GM23338 (cell line): ENCODE data around the gene PIRT. TPM values are rescaled to one million over a fixed set of nuclear protein-coding genes. Genes with fewer than 3 reads are reported as not detected.

Source experiments
- CTCF ChIP-seq, 2 experiments: fragments of 200-600 bp in 1 of 2; sonication (generic) in 1 of 2; conservative IDR thresholded peaks; 2 replicates each; pipeline versions ENCODE4 v1.5.1 to v1.6.1; 2016 to 2017; ENCODE audit warnings: antibody characterized with exemption in 2 of 2, low read depth in 2 of 2, mild to moderate bottlenecking in 2 of 2, moderate library complexity in 1 of 2
- EZH2 ChIP-seq: fragments of 200-600 bp; sonication (generic); IDR thresholded peaks from one replicate; pipeline ENCODE4 v1.8.0; 2017; ENCODE audit warnings: antibody characterized with exemption, mild to moderate bottlenecking, low read depth; ENCODE audit not compliant: unreplicated experiment
- JUNB ChIP-seq: IDR thresholded peaks from one replicate; pipeline ENCODE4 v1.6.1; 2016; ENCODE audit warnings: antibody characterized with exemption; ENCODE audit not compliant: unreplicated experiment
- REST ChIP-seq: IDR thresholded peaks from one replicate; pipeline ENCODE4 v1.6.1; 2018; ENCODE audit warnings: antibody characterized with exemption; ENCODE audit not compliant: unreplicated experiment
- ZNF114 ChIP-seq: fragments of 250-450 bp; sonication (Bioruptor Pico); IDR thresholded peaks from 2 replicates; pipeline ENCODE4 v1.5.0; 2020; ENCODE audit warnings: mild to moderate bottlenecking, moderate library complexity
- ZNF331 ChIP-seq: fragments of 250-450 bp; sonication (Bioruptor Pico); IDR thresholded peaks from 2 replicates; pipeline ENCODE4 v1.5.0; 2020; ENCODE audit warnings: low read depth, mild to moderate bottlenecking, moderate library complexity
- polyA plus RNA-seq: library from polyadenylated mRNA; unstranded; fragments of >200 nt; fragmentation: Nextera tagmentation; extraction: Ambion mirVana; gene quantifications from 2 replicates; pipeline ENCODE4 v1.2.1, GENCODE V29; 2016
- total RNA-seq: library from RNA; depleted of rRNA; stranded (reverse); fragments of >200 nt; shearing (Covaris generic); gene quantifications from 2 replicates; pipeline ENCODE4 v1.2.3, GENCODE V29; 2014
- TF ChIP-seq, protein P1 (sequence below): fragments of 250-450 bp; sonication (Bioruptor Pico); IDR thresholded peaks from 2 replicates; pipeline ENCODE4 v1.5.0; 2020; ENCODE audit warnings: mild to moderate bottlenecking, moderate library complexity

Gene PIRT
- total and polyA plus RNA-seq, 2 experiments from 2014 or later, result not detected

- TF ChIP-seq, protein P1, sequence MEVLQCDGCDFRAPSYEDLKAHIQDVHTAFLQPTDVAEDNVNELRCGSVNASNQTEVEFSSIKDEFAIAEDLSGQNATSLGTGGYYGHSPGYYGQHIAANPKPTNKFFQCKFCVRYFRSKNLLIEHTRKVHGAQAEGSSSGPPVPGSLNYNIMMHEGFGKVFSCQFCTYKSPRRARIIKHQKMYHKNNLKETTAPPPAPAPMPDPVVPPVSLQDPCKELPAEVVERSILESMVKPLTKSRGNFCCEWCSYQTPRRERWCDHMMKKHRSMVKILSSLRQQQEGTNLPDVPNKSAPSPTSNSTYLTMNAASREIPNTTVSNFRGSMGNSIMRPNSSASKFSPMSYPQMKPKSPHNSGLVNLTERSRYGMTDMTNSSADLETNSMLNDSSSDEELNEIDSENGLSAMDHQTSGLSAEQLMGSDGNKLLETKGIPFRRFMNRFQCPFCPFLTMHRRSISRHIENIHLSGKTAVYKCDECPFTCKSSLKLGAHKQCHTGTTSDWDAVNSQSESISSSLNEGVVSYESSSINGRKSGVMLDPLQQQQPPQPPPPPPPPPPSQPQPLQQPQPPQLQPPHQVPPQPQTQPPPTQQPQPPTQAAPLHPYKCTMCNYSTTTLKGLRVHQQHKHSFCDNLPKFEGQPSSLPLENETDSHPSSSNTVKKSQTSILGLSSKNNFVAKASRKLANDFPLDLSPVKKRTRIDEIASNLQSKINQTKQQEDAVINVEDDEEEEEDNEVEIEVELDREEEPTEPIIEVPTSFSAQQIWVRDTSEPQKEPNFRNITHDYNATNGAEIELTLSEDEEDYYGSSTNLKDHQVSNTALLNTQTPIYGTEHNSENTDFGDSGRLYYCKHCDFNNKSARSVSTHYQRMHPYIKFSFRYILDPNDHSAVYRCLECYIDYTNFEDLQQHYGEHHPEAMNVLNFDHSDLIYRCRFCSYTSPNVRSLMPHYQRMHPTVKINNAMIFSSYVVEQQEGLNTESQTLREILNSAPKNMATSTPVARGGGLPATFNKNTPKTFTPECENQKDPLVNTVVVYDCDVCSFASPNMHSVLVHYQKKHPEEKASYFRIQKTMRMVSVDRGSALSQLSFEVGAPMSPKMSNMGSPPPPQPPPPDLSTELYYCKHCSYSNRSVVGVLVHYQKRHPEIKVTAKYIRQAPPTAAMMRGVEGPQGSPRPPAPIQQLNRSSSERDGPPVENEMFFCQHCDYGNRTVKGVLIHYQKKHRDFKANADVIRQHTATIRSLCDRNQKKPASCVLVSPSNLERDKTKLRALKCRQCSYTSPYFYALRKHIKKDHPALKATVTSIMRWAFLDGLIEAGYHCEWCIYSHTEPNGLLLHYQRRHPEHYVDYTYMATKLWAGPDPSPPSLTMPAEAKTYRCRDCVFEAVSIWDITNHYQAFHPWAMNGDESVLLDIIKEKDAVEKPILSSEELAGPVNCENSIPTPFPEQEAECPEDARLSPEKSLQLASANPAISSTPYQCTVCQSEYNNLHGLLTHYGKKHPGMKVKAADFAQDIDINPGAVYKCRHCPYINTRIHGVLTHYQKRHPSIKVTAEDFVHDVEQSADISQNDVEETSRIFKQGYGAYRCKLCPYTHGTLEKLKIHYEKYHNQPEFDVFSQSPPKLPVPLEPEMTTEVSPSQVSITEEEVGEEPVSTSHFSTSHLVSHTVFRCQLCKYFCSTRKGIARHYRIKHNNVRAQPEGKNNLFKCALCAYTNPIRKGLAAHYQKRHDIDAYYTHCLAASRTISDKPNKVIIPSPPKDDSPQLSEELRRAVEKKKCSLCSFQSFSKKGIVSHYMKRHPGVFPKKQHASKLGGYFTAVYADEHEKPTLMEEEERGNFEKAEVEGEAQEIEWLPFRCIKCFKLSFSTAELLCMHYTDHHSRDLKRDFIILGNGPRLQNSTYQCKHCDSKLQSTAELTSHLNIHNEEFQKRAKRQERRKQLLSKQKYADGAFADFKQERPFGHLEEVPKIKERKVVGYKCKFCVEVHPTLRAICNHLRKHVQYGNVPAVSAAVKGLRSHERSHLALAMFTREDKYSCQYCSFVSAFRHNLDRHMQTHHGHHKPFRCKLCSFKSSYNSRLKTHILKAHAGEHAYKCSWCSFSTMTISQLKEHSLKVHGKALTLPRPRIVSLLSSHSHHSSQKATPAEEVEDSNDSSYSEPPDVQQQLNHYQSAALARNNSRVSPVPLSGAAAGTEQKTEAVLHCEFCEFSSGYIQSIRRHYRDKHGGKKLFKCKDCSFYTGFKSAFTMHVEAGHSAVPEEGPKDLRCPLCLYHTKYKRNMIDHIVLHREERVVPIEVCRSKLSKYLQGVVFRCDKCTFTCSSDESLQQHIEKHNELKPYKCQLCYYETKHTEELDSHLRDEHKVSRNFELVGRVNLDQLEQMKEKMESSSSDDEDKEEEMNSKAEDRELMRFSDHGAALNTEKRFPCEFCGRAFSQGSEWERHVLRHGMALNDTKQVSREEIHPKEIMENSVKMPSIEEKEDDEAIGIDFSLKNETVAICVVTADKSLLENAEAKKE (CRISPR knock-in tag), result no peak
- TF ChIP-seq JUNB (no peak), ZNF331 (CRISPR knock-in tag) (no peak), ZNF114 (CRISPR knock-in tag) (no peak), REST (no peak), EZH2 (no peak), CTCF (conservative IDR thresholded peaks at IDR 0.05; ENCODE audit: low read depth in 2 of 2) (no peak)
Observed at GRCh38 chr17:10793256-10793655, 44.6 kb downstream of the PIRT start (continued).
